ENCODE measurements around the gene TVP23B.
"Not testable (repeated sequence)": the region's sequence is repeated elsewhere in the genome, so short reads cannot be mapped to it uniquely, and the experiment has no call there.

Gene TVP23B

GRCh38 chr17:18794841-18795240 is 13.9 kb downstream of the TVP23B start:
- DNase-seq, result not testable (repeated sequence)

GRCh38 chr17:18796887-18797286 is 15.9 kb downstream of the TVP23B start:
- DNase-seq, result not testable (repeated sequence)

- DNase-seq, result not testable (repeated sequence)
These were observed 22.7 kb downstream of the TVP23B start for GRCh38 chr17:18803458-18804245.

GRCh38 chr17:18815924-18816323 is 34.9 kb downstream of the TVP23B start:
- DNase-seq, result not testable (repeated sequence)

DNA sequence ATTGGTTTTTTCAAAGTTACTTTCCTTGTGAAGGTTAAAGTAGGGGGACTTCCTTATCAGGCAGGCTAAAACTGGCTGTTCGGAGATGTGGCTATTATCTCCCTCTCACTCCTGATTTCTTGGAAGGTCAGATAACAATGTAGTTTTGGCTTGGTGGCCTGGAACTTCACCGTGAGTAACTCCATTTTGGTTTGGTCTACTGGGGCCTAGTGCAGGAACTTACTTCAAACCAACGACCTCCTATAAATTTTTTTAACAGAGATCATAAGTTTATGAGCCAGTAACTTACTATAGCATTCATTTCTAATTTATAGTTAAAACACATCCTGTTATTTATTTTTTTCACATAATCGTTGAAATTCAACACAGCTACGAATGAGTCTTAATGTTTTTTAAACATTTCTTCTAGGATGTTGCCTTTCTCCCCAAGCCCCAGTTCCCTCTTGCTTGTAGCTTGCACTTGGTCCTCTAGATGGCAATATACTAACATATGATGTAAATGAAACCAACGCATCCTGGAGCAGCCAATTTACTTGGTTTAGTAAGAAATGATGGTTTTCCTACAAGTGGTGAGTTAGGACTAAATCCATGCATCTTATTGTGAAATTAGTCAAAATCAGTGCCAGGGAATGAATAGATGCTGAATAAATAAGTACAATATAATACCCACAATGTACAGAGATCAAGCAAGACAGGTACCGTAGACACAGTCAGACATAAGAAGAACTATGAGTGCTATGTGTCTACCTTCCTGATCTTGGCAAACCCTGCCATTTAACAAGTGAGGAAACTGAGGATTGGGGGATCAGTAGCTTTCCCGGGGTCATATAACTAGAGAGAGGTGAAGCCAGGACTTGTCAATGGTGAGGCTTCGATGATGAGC is 35.7 kb downstream of the TVP23B start:
- DNase-seq, result not testable (repeated sequence)

DNA sequence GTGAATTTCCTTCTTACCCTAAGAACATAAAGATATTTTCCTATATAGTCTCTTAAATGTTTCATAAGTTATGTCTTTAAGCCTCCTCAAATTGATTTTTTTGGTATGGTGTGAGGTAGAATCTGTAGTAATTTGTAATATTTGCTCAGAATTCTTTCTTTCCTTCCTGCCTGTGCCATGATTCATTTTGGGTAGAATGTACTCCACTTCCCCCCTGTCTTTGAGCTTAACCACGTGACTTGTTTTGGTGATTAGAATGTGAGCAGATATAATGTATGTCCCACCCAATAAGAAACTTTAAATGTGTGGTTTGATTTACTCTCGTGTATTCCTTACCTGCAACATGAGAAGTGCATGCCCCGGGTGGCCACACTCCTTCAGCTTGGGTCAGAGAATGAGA is 40.4 kb downstream of the TVP23B start:
- DNase-seq, result not testable (repeated sequence)

- DNase-seq, result not testable (repeated sequence)
These were observed 46.6 kb downstream of the TVP23B start for GRCh38 chr17:18827613-18828012.

DNA sequence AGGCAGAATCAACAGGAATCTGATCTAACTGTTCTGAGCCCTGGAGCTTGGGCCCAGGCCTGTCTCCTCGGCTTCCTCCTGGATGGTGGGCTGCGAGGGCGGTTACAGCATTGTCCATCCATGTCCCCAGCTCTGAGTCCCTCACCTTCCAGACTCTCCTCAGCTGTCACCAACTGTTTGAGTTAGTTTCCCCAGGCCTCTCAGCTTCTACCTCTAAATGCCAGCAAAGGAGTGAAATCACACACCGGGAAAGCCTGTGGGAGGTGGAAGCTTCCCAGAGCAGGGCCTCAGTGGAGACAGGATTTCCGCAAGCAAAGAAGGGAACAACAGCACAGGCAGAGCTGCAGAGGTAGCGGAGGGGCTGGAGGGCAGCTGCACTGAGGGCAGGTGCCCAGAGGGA is 67.5 kb downstream of the TVP23B start:
- no peak for DNase-seq

DNA sequence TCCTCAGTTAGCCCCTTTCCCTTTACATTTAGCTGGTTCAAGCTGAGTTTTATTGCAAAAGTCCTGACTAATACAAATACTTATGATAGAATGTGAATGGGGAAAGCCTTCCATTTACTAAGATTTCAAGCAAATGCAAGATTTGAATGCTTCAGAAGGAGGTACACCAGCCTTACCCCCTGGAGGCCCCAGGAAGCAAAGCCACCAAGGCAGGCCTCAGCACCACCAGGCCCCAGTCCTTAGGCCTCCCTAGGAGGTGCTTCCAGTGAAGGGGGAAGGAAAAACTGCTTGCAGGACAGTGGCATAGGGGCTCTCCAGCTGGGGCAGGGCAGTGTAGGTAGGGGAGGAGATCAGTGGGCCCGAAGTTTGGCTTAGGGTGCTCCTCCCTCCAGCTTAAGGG is 69.7 kb downstream of the TVP23B start:
- DNase-seq, result no peak

DNA sequence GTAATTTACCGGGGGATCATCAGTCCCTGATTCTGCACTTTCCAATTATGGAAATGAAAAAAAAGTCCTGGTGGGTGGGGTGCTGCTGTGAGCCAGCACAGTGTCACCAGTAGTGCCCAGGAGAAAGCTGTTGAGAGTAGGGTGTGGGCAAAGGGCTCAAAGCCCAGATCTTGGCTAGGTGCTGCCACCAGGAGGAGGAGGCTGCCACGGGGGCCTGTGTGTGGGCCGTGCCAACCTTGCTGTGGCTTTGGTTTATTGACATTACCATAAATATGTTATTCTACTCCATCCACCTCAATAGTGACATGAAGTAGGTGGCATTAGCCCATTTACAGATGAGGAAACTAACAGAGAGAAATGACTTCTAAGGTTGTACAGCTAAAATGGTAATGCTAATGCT is 70.2 kb downstream of the TVP23B start:
- no peak for DNase-seq

DNA sequence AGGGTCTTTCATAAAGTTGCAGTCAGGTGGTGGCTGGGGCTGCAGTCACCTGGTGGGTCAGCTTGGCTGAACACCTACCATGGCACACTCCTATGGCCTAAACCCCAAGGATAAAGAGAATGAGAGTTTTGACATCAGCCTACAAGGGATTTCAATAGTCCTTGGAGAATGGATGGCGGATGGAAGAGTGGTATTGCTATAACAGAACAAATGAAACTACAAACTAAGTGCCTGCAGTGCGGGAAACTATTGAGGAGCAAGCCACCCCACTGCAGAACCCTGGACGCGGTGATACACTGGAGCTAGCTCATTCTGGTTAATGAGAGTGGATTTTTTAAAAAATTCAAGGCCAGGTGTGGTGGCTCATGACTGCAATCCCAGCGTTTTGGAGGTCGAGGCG is 74.0 kb downstream of the TVP23B start:
- no peak for DNase-seq

- DNase-seq, result peak; percentile 45 to 77 (median 66)
These were observed 75.0 kb downstream of the TVP23B start for GRCh38 chr17:18855831-18856569.
